GM19193 (cell line): ENCODE results near the gene DNAJB11.

Source experiments
- POLR2A ChIP-seq: IDR thresholded peaks from 4 replicates; pipeline ENCODE4 v1.6.1; 2011; ENCODE audit not compliant: insufficient read depth, insufficient read length; ENCODE audit errors: extremely low read depth

DNAJB11 gene

GRCh38 chr3:186570096-186570940 is at the start of gene DNAJB11:
Gene DNAJB11 (plus strand): TSS chr3:186570720. CDS start chr3:186570898, 178 bp downstream.
- peak; percentile 83 for TF ChIP-seq POLR2A

- TF ChIP-seq POLR2A: peak; percentile 13
These were observed 49.3 kb upstream of the DNAJB11 start for GRCh38 chr3:186520957-186521842.

DNA sequence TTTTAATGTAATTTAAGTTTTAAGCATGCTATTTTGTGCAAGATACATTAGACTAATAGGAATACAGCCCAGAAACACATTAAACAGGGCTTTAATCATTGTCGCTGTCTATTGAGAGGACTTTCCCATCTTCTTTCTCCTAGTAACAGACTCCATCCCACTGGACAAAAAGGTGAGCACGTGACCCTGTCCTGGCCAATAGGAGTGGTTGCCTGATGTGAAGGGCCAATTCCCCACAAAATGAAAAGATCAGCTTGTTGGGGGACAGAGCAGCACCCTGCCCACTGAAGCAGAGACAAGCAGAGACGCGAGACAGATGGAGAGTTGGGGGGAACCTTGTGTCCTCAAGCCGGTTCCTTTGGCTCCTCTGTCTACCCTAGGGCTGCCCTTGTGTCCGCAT is 47.5 kb upstream of the DNAJB11 start:
- no peak for TF ChIP-seq POLR2A

DNA sequence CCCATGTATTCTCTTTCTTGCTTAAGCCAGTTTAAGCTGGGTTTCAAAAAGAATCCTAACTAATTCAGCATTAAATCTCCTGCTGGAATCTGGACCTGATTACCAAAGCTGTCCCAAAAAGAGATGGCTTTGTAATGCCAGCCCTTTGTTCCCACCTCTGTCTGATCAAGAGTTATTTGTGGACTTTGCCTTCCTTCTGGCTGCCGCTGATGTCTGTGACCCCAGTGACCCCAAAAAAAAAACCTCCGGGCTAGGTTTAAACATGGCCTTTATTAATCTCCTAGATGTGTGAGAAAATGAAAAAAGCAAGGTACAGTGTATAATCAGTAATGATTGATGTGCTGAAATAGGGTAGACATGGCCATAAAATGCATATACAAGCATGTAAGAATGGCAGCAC is 47.1 kb upstream of the DNAJB11 start:
- no peak for TF ChIP-seq POLR2A

- no peak for TF ChIP-seq POLR2A
These were observed 45.9 kb upstream of the DNAJB11 start for GRCh38 chr3:186524616-186525015.

GRCh38 chr3:186525369-186526255 is 44.9 kb upstream of the DNAJB11 start:
- peak; percentile 27 for TF ChIP-seq POLR2A

DNA sequence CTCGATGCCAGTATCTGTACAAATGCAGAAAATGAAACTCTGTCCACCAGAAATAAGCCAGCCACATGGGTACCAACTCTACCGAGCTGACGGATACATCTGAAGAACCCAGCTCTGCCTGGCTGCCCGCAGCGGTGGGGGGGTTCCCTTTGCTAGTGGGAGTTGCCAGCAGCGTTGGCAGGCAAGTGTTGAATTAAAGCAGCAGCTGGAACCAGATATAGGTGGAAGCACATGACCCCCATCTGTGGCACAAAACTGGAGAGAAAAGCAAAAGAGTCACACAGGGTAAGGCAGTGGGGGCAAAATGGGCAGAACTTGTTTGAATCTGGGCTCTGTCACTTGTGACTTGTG is 44.3 kb upstream of the DNAJB11 start:
- peak; percentile 10 for TF ChIP-seq POLR2A

DNA sequence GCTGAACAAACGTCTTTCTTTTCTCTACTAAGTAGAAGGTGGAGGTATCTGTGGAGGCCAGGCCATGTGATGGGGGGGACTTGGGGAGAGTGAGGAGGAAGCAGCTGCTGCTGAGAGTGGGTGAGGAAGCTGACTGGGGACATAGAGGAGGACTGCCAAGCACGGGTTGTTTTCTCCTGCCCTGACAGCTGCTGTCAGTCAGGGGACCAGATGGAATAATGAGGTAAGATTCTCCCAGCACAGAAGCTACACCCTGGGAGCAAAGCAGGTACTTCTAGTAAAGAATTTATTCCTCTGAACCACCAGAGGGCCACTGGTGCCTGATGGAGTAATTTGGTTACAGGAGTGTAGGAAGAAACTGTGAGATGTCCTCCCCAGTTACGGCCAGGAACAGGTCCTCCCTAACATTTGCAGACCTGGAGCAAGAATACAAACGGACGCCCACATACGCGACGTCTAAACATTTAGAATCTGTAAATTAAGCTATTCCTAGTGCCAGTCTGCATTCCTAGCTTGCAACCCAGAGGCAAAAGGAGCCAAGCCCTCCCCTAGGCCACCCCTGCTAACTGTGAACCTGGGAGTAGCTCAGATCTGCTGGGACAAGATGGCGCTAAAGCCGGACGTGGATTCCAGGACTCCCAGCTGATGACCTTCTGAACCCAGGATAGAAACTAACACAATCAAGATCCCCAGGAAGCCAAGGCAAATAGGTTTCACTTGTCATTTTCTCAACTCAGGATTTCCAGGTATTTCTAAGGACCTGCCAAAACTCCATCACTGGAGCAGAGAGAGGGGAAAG is 41.1 kb upstream of the DNAJB11 start:
- TF ChIP-seq POLR2A: no peak

- no peak for TF ChIP-seq POLR2A
These were observed 40.1 kb upstream of the DNAJB11 start for GRCh38 chr3:186530415-186530814.

GRCh38 chr3:186532598-186533072 is 37.9 kb upstream of the DNAJB11 start:
- no peak for TF ChIP-seq POLR2A

DNA sequence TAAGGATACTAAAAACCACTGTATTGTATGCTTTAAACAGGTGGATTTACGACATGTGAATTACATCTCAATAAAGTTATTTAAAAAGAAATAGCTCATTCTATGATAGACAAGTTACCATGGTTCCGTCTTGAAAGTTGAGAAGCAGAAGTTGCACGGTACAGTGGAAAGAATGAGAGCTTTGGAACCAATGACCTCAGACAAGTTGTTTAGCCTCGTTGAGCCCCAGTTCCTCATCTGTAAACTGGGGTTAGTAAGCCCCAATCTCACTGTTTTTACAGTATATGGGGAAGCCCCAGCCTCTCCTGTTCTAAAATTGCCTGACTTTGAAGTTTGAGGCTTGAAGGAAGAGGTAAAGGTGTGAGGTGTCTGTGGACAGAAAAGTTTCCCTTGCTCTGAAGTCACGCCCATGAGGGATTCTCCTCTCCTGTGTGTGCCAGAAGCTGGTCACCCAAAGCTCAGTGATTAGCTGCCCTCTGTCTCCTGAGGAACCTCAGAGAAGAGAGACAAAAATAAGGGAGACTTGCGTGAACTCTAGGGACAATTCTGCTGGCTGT is 36.3 kb upstream of the DNAJB11 start:
- TF ChIP-seq POLR2A: no peak

DNA sequence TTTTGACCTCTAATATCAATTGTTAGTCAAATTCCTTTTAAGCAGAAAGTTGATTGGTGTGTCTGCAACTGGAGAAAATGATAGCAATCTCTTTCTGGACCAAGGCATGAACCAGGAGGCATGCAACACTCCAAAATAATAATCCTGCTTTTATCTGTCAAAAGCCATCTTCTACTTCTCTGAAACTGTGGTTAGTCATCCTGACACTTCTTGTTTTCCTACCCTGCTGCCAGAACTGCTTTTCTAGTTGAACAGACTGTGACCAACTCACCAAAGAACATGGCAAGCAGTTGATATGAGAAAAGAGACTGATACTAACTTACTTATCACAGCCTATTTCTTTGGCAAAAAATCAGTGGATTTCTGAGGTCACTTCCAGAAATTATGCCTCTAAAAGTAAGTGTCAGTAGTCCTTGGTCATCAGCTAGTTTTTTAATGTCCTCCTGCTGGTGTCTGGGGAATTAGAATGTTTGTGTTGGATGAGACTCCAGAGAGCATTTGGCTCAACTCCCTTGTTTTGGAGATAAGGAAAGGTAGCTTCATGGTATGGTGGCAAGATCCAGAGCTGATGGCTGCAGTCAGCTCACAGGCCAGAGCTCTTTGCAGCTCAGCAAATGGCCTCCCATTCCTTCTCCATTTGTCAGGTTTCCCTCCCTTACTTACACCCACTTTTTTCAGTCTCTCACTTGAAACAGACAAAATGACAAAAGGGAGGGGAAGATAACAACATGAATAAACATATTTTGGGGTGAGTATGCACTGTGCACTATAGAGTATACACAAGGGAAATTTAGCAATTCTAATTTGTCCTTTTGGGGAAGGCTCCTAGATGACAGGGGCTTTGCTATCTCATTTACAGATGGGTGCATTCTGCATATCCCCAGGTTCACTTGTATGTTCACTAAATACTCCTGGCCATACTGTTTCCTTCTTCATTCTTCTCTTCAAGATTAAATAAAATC is 33.4 kb upstream of the DNAJB11 start:
- TF ChIP-seq POLR2A: no peak
